Stimulated activated CD4-positive, alpha-beta T cell treated with anti-CD3 and anti-CD28 coated beads, TNF-alpha, amount 100 ng/mL, for 4 hours (primary cell): ENCODE measurements around the gene ACOT4.
A peak's percentile ranks its signal among the peaks of the same experiment; 100 is the strongest.
"Not testable (repeated sequence)": the region's sequence is repeated elsewhere in the genome, so short reads cannot be mapped to it uniquely, and the experiment has no call there.

Experiments
- DNase-seq, 3 experiments: peaks; one replicate each; pipeline ENCODE4 v3.0.0-alpha.2; 2020; ENCODE audit warnings: low read depth in 3 of 3

The ACOT4 gene

GRCh38 chr14:73633116-73634010 is 41.7 kb downstream of the ACOT4 start:
- peak; percentile 32 to 35 (median 35) for DNase-seq

DNA sequence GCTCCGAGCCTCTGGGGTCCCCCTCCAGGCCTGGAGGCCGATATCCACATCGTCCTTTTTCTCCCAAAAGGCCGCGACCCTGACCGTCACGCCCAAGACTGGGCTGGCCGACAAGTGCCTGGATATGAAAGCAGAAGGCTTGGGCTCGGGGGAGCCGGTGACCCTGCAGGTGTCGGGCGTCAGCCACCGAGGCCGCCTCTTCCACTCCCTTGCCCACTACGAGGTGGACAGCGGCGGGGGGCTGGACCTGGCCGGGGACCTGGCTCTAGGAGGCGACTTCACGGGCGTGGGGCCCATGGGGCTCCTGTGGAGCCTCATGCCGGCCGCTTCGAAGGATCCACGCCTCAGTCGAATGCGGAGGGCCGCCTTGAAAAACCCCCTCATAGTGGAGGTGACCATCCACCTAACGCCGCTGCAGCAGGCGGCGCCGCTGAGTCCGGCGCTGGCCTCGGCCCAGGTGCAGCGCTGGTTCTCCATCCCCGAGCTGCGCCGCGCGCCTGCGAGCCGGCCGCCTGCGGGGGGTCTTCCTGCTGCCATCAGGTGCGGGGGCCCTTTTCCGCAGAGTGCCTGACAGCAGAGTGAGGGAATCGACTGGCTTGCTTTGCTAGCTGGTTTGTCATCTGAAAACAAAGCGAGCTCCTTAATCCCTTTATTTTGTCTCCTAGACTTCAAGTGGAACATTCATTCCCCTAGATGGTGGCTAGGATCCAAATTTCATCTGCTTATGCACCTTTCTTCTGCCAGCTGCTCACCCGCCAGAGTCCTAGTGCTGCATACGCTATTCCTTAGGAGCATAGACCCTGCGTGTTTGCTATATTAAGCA is 42.5 kb downstream of the ACOT4 start:
- no peak for DNase-seq

- DNase-seq = not testable (repeated sequence)
Observed at GRCh38 chr14:73636355-73636754, 44.7 kb downstream of the ACOT4 start.

DNA sequence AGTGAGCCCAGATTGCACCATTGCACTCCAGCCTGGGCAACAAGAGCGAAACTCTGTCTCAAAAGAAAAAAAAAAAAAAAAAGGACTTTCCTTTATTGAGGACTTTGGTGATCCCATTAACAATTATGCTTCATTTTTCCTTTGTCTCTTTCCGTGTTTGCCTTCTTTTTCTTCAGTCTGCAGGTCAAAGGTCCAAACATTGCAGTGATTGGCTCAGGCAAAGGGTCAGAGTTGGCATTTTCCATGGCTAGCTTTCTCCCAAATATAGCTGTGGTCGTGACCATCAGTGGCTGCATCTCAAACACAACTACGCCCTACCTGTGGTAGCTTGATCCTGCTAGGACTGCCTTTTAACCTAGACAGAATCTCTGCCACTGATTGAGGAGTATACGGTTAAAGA is 46.2 kb downstream of the ACOT4 start:
- DNase-seq = no peak

DNA sequence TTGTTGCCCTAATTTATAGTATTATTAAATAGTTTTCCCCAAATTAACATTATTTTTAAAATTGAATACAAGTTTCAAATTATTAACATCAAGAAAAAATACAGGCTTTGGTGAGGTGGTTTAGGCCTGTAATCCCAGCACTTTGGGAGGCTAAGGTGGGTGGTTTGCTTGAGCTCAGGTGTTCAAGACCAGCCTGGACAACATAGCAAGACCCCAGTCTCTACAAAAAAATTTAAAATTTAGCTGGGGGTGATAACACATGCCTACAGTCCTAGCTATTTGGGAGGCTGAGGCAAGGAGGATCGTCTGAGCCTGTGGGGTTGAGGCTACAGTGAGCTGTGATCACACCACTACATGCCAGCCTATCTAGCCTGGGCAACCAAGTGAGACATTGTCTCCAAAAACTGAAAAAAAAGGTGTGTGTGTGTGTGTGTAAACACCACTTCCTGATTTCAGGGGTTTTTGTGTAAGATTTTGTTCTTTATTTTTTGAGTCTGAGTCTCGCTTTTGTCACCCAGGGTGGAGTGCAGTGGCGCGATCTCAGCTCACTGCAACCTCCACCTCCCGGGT is 49.2 kb downstream of the ACOT4 start:
- DNase-seq = no peak

DNA sequence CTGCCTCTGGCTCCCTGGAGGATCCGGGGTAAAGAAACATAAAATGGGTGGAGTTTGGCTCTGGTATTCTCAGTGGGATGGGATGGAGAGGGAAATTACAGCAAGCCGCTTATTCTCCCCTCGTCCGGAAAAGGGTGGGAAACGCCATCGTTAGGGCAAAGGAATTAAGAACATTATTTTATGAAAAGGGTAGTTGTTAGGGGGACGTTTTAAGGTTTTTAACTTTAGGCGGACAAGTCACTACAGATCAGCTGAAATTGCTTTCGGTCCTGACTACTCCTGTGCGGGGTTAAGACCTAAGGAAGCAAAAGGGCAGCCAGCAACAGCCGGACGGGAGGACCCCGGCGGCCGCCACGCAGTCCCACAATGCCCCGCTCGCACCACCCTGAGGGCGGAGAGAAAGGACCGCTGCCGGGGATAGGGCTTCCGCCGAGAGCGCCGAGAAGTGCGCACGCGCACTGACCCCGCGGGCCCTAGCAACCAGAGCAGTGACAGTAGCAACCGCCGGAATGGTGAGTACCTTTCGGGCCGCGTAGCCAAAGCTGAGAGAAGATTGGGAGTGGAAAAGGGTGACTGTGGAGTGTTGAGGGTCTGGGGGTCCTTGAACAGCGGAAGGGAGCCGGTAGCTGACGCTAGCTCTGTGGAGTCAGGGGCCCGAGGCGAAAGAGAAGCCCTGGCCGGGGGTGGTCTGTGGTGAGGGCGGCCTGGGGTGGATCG is 53.0 kb downstream of the ACOT4 start, which contains the start of gene DNAL1:
Gene DNAL1, plus strand, starts transcription at position 456 of the 717 bp plus-strand sequence. Its CDS starts 54 bp downstream, at position 510.
- DNase-seq = peak; percentile 80 to 84 (median 83)

DNA sequence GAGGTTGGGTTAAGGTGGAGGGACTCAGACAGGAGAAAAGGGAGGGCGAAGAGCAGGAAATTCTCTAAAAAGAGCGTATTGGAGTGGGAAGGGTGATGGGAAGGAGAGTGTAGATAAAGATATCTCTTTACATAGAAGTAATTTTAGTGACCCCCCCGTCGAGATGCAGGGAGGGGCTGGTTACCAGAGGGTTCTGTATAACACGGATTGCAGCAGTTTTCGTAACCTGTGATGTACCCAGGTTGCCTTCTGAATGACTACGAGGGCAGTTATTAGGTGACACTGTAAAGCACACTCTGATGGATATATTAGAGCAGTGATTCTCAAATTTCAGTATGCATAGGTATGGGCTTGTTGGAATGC is 53.6 kb downstream of the ACOT4 start:
- DNase-seq = no peak
